GM23338 (cell line): ENCODE measurements around the gene UIMC1. TPM values are rescaled to one million over a fixed set of nuclear protein-coding genes. Genes with fewer than 3 reads are reported as not detected.

ENCODE experiments used
- ATAC-seq: fragments of 200-7000 bp; cut with Tn5 transposase; 3 replicates; pipeline ENCODE4 v1.9.1; 2020
- DNase-seq: peaks from one replicate; pipeline ENCODE4 v3.0.0-alpha.2; 2015; ENCODE audit warnings: low spot score
- H2AFZ ChIP-seq: fragments of 200-600 bp; sonication (generic); 2 replicates; pipeline ENCODE4 v1.8.0; 2016; ENCODE audit warnings: antibody characterized with exemption, mild to moderate bottlenecking, moderate library complexity
- H3F3A ChIP-seq: fragments of 200-600 bp; sonication (generic); replicated peaks from 2 replicates; pipeline ENCODE4 v1.8.0; 2017; ENCODE audit warnings: antibody characterized with exemption, mixed run types, low read depth
- H3K27ac ChIP-seq: fragments of 200-600 bp; sonication (generic); 2 replicates; pipeline ENCODE4 v1.6.1; 2016; ENCODE audit warnings: low read depth
- H3K27me3 ChIP-seq: fragments of 200-600 bp; sonication (generic); 2 replicates; pipeline ENCODE4 v1.8.0; 2016; ENCODE audit warnings: mild to moderate bottlenecking, mixed run types, moderate library complexity; ENCODE audit not compliant: insufficient read depth
- H3K36me3 ChIP-seq: fragments of 200-600 bp; sonication (generic); 2 replicates; pipeline ENCODE4 v1.8.0; 2016; ENCODE audit warnings: mild to moderate bottlenecking; ENCODE audit not compliant: insufficient read depth
- H3K4me1 ChIP-seq: fragments of 200-600 bp; sonication (generic); 2 replicates; pipeline ENCODE4 v1.8.0; 2016; ENCODE audit warnings: mild to moderate bottlenecking, moderate library complexity; ENCODE audit not compliant: insufficient read depth
- H3K4me2 ChIP-seq: fragments of 200-600 bp; sonication (generic); 2 replicates; pipeline ENCODE4 v1.7.1; 2017; ENCODE audit warnings: mixed run types
- H3K4me3 ChIP-seq: fragments of 200-600 bp; sonication (generic); 2 replicates; pipeline ENCODE4 v1.6.1; 2016; ENCODE audit warnings: mixed run types
- H3K79me2 ChIP-seq: fragments of 200-600 bp; sonication (generic); replicated peaks from 2 replicates; pipeline ENCODE4 v1.8.0; 2017; ENCODE audit warnings: mild to moderate bottlenecking; ENCODE audit not compliant: insufficient read depth
- H3K9me2 ChIP-seq: fragments of 200-600 bp; sonication (generic); 2 replicates; pipeline ENCODE4 v1.8.0; 2017; ENCODE audit not compliant: insufficient read depth
- H4K20me1 ChIP-seq: fragments of 200-600 bp; sonication (generic); replicated peaks from 2 replicates; pipeline ENCODE4 v1.8.0; 2017; ENCODE audit warnings: mild to moderate bottlenecking; ENCODE audit not compliant: insufficient read depth
- H3K27ac Mint-ChIP-seq: 2 replicates; pipeline ENCODE4 v1.8.0; 2020; ENCODE audit warnings: inconsistent platforms, mild to moderate bottlenecking, moderate library complexity, mixed read lengths
- H3K27me3 Mint-ChIP-seq: 3 replicates; pipeline ENCODE4 v1.8.0; 2022; ENCODE audit warnings: low read depth, mild to moderate bottlenecking, moderate library complexity, mixed read lengths, inconsistent platforms; ENCODE audit not compliant: insufficient read depth, poor library complexity
- H3K36me3 Mint-ChIP-seq: 3 replicates; pipeline ENCODE4 v1.8.0; 2021; ENCODE audit warnings: low read depth, mild to moderate bottlenecking, inconsistent platforms, moderate library complexity, mixed read lengths
- H3K4me1 Mint-ChIP-seq: 3 replicates; pipeline ENCODE4 v1.8.0; 2020; ENCODE audit warnings: mild to moderate bottlenecking, inconsistent platforms, mixed read lengths
- H3K4me3 Mint-ChIP-seq: 3 replicates; pipeline ENCODE4 v1.8.0; 2021; ENCODE audit warnings: moderate library complexity, mild to moderate bottlenecking, inconsistent platforms, mixed read lengths
- H3K9me3 Mint-ChIP-seq: 3 replicates; pipeline ENCODE4 v1.8.0; 2020; ENCODE audit warnings: moderate library complexity, mild to moderate bottlenecking, inconsistent platforms, mixed read lengths
- EZH2 ChIP-seq: fragments of 200-600 bp; sonication (generic); IDR thresholded peaks from one replicate; pipeline ENCODE4 v1.8.0; 2017; ENCODE audit warnings: antibody characterized with exemption, mild to moderate bottlenecking, low read depth; ENCODE audit not compliant: unreplicated experiment
- POLR2AphosphoS5 ChIP-seq: IDR thresholded peaks from 2 replicates; pipeline ENCODE4 v1.6.1; 2016; ENCODE audit warnings: antibody characterized with exemption, low read depth
- ZNF114 ChIP-seq: fragments of 250-450 bp; sonication (Bioruptor Pico); IDR thresholded peaks from 2 replicates; pipeline ENCODE4 v1.5.0; 2020; ENCODE audit warnings: mild to moderate bottlenecking, moderate library complexity
- polyA plus RNA-seq: library from polyadenylated mRNA; unstranded; fragments of >200 nt; fragmentation: Nextera tagmentation; extraction: Ambion mirVana; gene quantifications from 2 replicates; pipeline ENCODE4 v1.2.1, GENCODE V29; 2016
- total RNA-seq: library from RNA; depleted of rRNA; stranded (reverse); fragments of >200 nt; shearing (Covaris generic); gene quantifications from 2 replicates; pipeline ENCODE4 v1.2.3, GENCODE V29; 2014
- TF ChIP-seq, protein P1 (sequence below), 2 experiments: fragments of 200-600 bp in 1 of 2; sonication (generic) in 1 of 2; conservative IDR thresholded peaks; 2 replicates each; pipeline versions ENCODE4 v1.5.1 to v1.6.1; 2016 to 2017; ENCODE audit warnings: antibody characterized with exemption in 2 of 2, low read depth in 2 of 2, mild to moderate bottlenecking in 2 of 2, moderate library complexity in 1 of 2
- TF ChIP-seq, protein P2 (sequence below): IDR thresholded peaks from 2 replicates; pipeline ENCODE4 v1.6.1; 2016; ENCODE audit warnings: antibody characterized with exemption
- TF ChIP-seq, protein P3 (sequence below): IDR thresholded peaks from one replicate; pipeline ENCODE4 v1.6.1; 2018; ENCODE audit warnings: antibody characterized with exemption; ENCODE audit not compliant: unreplicated experiment
- TF ChIP-seq, protein P4 (sequence below): fragments of 250-450 bp; sonication (Bioruptor Pico); IDR thresholded peaks from 2 replicates; pipeline ENCODE4 v1.5.0; 2020; ENCODE audit warnings: mild to moderate bottlenecking, moderate library complexity

UIMC1 gene
- total and polyA plus RNA-seq, 2 experiments from 2014 or later, result 36.4 to 40.1 TPM

DNA sequence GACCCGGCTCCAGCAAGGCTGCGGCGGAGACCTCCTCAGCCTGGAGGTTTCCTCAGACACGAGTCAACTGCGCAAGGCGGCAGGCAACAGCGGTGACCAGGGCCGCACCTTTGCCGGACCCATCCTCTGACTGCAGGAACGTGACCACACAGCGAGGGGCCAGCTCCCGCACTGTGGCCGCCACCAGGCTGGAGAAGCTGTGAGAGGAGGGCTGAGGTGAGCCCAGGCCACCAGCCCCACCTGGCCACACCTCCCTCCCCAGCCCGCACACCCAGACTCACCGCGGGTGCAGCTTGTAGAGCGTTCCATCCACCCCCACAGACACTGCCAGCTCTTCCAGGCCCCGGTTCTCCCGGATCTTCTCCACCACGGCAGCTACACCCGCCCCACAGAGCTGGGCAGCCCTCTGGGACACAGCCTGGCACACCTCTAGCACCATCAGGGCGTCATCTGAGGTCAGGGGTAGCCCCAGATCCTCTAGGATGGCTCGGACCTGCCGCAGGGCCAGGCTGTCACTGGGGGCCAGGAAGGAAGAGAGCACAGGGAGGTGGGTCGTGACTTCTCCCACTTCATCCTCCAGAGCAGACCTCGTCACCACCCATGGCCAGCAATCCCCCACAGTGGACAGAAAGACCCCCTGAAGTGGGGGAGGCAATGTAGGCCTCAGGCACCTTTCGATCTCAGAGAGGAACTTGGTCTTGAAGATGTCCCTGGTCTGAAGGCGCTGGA lies 125.4 kb downstream of the UIMC1 start:
- ATAC-seq, result no peak
- no peak overlapping the region for H3K27ac ChIP-seq
- H3K27me3 ChIP-seq, result no peaks in the 10 kb centered on the region
- DNase-seq, result no peak
- Mint-ChIP-seq H3K4me1 (peaks cover 15% of the 10 kb centered on the region; the same call in 2 of the 3 replicates), H3K9me3 (no peaks in the 10 kb centered on the region), H3K27me3 (peaks cover 11% of the 10 kb centered on the region), H3K27ac (no peak overlapping the region), H3K36me3 (no peaks in the 10 kb centered on the region), H3K4me3 (no peak overlapping the region)
- H3K4me2 ChIP-seq, result no peak overlapping the region
- H4K20me1 ChIP-seq, result no peaks in the 10 kb centered on the region
- H3K4me1 ChIP-seq, result no peaks in the 10 kb centered on the region
- no peak overlapping the region for H2AFZ ChIP-seq
- no peak overlapping the region for H3K4me3 ChIP-seq
- H3K36me3 ChIP-seq, result no peaks in the 10 kb centered on the region
- no peaks in the 10 kb centered on the region for H3F3A ChIP-seq
- TF ChIP-seq, protein P1, sequence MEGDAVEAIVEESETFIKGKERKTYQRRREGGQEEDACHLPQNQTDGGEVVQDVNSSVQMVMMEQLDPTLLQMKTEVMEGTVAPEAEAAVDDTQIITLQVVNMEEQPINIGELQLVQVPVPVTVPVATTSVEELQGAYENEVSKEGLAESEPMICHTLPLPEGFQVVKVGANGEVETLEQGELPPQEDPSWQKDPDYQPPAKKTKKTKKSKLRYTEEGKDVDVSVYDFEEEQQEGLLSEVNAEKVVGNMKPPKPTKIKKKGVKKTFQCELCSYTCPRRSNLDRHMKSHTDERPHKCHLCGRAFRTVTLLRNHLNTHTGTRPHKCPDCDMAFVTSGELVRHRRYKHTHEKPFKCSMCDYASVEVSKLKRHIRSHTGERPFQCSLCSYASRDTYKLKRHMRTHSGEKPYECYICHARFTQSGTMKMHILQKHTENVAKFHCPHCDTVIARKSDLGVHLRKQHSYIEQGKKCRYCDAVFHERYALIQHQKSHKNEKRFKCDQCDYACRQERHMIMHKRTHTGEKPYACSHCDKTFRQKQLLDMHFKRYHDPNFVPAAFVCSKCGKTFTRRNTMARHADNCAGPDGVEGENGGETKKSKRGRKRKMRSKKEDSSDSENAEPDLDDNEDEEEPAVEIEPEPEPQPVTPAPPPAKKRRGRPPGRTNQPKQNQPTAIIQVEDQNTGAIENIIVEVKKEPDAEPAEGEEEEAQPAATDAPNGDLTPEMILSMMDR (conservative IDR thresholded peaks at IDR 0.05; ENCODE audit: low read depth in 2 of 2), result no peak
- TF ChIP-seq, protein P2, sequence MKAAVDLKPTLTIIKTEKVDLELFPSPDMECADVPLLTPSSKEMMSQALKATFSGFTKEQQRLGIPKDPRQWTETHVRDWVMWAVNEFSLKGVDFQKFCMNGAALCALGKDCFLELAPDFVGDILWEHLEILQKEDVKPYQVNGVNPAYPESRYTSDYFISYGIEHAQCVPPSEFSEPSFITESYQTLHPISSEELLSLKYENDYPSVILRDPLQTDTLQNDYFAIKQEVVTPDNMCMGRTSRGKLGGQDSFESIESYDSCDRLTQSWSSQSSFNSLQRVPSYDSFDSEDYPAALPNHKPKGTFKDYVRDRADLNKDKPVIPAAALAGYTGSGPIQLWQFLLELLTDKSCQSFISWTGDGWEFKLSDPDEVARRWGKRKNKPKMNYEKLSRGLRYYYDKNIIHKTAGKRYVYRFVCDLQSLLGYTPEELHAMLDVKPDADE, result no peak
- TF ChIP-seq, protein P3, sequence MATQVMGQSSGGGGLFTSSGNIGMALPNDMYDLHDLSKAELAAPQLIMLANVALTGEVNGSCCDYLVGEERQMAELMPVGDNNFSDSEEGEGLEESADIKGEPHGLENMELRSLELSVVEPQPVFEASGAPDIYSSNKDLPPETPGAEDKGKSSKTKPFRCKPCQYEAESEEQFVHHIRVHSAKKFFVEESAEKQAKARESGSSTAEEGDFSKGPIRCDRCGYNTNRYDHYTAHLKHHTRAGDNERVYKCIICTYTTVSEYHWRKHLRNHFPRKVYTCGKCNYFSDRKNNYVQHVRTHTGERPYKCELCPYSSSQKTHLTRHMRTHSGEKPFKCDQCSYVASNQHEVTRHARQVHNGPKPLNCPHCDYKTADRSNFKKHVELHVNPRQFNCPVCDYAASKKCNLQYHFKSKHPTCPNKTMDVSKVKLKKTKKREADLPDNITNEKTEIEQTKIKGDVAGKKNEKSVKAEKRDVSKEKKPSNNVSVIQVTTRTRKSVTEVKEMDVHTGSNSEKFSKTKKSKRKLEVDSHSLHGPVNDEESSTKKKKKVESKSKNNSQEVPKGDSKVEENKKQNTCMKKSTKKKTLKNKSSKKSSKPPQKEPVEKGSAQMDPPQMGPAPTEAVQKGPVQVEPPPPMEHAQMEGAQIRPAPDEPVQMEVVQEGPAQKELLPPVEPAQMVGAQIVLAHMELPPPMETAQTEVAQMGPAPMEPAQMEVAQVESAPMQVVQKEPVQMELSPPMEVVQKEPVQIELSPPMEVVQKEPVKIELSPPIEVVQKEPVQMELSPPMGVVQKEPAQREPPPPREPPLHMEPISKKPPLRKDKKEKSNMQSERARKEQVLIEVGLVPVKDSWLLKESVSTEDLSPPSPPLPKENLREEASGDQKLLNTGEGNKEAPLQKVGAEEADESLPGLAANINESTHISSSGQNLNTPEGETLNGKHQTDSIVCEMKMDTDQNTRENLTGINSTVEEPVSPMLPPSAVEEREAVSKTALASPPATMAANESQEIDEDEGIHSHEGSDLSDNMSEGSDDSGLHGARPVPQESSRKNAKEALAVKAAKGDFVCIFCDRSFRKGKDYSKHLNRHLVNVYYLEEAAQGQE, result no peak
- TF ChIP-seq ZNF114 (CRISPR knock-in tag) (no peak), POLR2AphosphoS5 (no peak), EZH2 (no peak)
- TF ChIP-seq, protein P4, sequence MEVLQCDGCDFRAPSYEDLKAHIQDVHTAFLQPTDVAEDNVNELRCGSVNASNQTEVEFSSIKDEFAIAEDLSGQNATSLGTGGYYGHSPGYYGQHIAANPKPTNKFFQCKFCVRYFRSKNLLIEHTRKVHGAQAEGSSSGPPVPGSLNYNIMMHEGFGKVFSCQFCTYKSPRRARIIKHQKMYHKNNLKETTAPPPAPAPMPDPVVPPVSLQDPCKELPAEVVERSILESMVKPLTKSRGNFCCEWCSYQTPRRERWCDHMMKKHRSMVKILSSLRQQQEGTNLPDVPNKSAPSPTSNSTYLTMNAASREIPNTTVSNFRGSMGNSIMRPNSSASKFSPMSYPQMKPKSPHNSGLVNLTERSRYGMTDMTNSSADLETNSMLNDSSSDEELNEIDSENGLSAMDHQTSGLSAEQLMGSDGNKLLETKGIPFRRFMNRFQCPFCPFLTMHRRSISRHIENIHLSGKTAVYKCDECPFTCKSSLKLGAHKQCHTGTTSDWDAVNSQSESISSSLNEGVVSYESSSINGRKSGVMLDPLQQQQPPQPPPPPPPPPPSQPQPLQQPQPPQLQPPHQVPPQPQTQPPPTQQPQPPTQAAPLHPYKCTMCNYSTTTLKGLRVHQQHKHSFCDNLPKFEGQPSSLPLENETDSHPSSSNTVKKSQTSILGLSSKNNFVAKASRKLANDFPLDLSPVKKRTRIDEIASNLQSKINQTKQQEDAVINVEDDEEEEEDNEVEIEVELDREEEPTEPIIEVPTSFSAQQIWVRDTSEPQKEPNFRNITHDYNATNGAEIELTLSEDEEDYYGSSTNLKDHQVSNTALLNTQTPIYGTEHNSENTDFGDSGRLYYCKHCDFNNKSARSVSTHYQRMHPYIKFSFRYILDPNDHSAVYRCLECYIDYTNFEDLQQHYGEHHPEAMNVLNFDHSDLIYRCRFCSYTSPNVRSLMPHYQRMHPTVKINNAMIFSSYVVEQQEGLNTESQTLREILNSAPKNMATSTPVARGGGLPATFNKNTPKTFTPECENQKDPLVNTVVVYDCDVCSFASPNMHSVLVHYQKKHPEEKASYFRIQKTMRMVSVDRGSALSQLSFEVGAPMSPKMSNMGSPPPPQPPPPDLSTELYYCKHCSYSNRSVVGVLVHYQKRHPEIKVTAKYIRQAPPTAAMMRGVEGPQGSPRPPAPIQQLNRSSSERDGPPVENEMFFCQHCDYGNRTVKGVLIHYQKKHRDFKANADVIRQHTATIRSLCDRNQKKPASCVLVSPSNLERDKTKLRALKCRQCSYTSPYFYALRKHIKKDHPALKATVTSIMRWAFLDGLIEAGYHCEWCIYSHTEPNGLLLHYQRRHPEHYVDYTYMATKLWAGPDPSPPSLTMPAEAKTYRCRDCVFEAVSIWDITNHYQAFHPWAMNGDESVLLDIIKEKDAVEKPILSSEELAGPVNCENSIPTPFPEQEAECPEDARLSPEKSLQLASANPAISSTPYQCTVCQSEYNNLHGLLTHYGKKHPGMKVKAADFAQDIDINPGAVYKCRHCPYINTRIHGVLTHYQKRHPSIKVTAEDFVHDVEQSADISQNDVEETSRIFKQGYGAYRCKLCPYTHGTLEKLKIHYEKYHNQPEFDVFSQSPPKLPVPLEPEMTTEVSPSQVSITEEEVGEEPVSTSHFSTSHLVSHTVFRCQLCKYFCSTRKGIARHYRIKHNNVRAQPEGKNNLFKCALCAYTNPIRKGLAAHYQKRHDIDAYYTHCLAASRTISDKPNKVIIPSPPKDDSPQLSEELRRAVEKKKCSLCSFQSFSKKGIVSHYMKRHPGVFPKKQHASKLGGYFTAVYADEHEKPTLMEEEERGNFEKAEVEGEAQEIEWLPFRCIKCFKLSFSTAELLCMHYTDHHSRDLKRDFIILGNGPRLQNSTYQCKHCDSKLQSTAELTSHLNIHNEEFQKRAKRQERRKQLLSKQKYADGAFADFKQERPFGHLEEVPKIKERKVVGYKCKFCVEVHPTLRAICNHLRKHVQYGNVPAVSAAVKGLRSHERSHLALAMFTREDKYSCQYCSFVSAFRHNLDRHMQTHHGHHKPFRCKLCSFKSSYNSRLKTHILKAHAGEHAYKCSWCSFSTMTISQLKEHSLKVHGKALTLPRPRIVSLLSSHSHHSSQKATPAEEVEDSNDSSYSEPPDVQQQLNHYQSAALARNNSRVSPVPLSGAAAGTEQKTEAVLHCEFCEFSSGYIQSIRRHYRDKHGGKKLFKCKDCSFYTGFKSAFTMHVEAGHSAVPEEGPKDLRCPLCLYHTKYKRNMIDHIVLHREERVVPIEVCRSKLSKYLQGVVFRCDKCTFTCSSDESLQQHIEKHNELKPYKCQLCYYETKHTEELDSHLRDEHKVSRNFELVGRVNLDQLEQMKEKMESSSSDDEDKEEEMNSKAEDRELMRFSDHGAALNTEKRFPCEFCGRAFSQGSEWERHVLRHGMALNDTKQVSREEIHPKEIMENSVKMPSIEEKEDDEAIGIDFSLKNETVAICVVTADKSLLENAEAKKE, result no peak
- no peaks in the 10 kb centered on the region for H3K79me2 ChIP-seq
- H3K9me2 ChIP-seq, result no peaks in the 10 kb centered on the region
